Spleen (tissue), 11 donors: ENCODE data around the gene PRKACA. TPM values are rescaled to one million over a fixed set of nuclear protein-coding genes. Genes with fewer than 3 reads are reported as not detected.
"Not testable (repeated sequence)": the region's sequence is repeated elsewhere in the genome, so short reads cannot be mapped to it uniquely, and the experiment has no call there.

Experiments used
- DNase-seq: peaks from one replicate; pipeline ENCODE4 v3.0.0-alpha.2; 2020
- H3K27ac ChIP-seq, 8 donors: fragments of 200-600 bp; sonication (generic) in 7 of 8; 1 replicate in 4 of 8; 2 replicates in 4 of 8; pipeline versions ENCODE4 v1.5.0 to v1.8.0; 2016 to 2021; ENCODE audit warnings: inconsistent platforms in 4 of 8, mild to moderate bottlenecking in 4 of 8, moderate library complexity in 1 of 8
- H3K27me3 ChIP-seq, 7 donors: fragments of 200-600 bp; sonication (generic) in 6 of 7; replicated peaks in 1 of 7; 1 replicate in 4 of 7; 2 replicates in 3 of 7; pipeline versions ENCODE4 v1.5.0 to v1.8.0; 2016 to 2021; ENCODE audit warnings: inconsistent platforms in 3 of 7, mild to moderate bottlenecking in 1 of 7
- H3K36me3 ChIP-seq, 6 donors: fragments of 200-600 bp; sonication (generic) in 5 of 6; 1 replicate in 4 of 6; 2 replicates in 2 of 6; pipeline versions ENCODE4 v1.5.0 to v1.8.0; 2016 to 2021; ENCODE audit warnings: inconsistent platforms in 2 of 6
- H3K4me1 ChIP-seq, 6 donors: fragments of 200-600 bp; sonication (generic) in 5 of 6; 1 replicate in 3 of 6; 2 replicates in 3 of 6; pipeline versions ENCODE4 v1.5.0 to v1.8.0; 2016 to 2021; ENCODE audit warnings: inconsistent platforms in 3 of 6
- H3K4me3 ChIP-seq, 8 donors: fragments of 200-600 bp; sonication (generic) in 7 of 8; 1 replicate in 4 of 8; 2 replicates in 4 of 8; pipeline versions ENCODE4 v1.5.0 to v1.8.0; 2016 to 2021; ENCODE audit warnings: inconsistent platforms in 4 of 8, mild to moderate bottlenecking in 4 of 8, moderate library complexity in 2 of 8
- H3K9me3 ChIP-seq, 8 donors: fragments of 200-600 bp; sonication (generic) in 7 of 8; 1 replicate in 4 of 8; 2 replicates in 4 of 8; pipeline versions ENCODE4 v1.5.0 to v1.8.0; 2016 to 2021; ENCODE audit warnings: inconsistent platforms in 4 of 8
- CTCF ChIP-seq, 11 experiments: fragments of 200-600 bp in 7 of 11; fragments of 450-650 bp in 4 of 11; sonication (generic) in 4 of 11; IDR thresholded peaks in 8 of 11; conservative IDR thresholded peaks in 3 of 11; 1 replicate in 7 of 11; 2 replicates in 4 of 11; pipeline versions ENCODE4 v1.4.0 to v1.8.0; 2016 to 2021; ENCODE audit warnings: antibody characterized with exemption in 11 of 11, inconsistent platforms in 4 of 11, mild to moderate bottlenecking in 1 of 11
- POLR2A ChIP-seq, 3 donors: fragments of 450-650 bp; IDR thresholded peaks; one replicate each; pipeline ENCODE4 v1.5.1; 2017; ENCODE audit warnings: antibody characterized with exemption in 3 of 3, mild to moderate bottlenecking in 1 of 3
- POLR2AphosphoS5 ChIP-seq, 3 donors: sonication (generic); formaldehyde crosslinking; IDR thresholded peaks; one replicate each; pipeline ENCODE4 v1.5.1; 2017; ENCODE audit warnings: antibody characterized with exemption in 3 of 3
- WGBS, 5 donors: extraction: QIAGEN DNeasy Blood & Tissue Kit in 3 of 5; methylation state at CpG; one replicate each; pipeline versions ENCODE4 v1.1.5 to v1.1.7; 2013 to 2018; 5-methylcytosine and 5-hydroxymethylcytosine counted together
- intact Hi-C: fragments of 100-400 bp; cut with DNase I; formaldehyde crosslinking; loops from one replicate; pipeline ENCODE4 v1.15.0; 2023; ENCODE audit warnings: low total_unique reads
- polyA plus RNA-seq, 3 donors: library from polyadenylated mRNA; stranded (reverse); fragments of 200-250 nt; gene quantifications; one replicate each; pipeline ENCODE4 v1.2.1, GENCODE V29; 2013
- total RNA-seq, 7 donors: library from RNA; depleted of rRNA in 3 of 7; stranded (reverse); fragments of >200 nt in 3 of 7; fragmentation: NEBNext Ultra II Directional in 4 of 7; extraction: Animal tissue kit (Norgen Biotek cat#: 25700) in 4 of 7; gene quantifications; one replicate each; pipeline versions ENCODE4 v1.1.0 to v1.2.1, GENCODE V29; 2016 to 2021
- donor health status: healthy with polysubstance abuse.
- donor health status: DM: no; HTN: no; CAD: no; lungs with moderate emphysema.
- donor health status: DM: no; HTN: no; CAD: no.
- donor health status: Bipolar disorder and iron deficiency.
- donor health status: healthy.
- donor health status: DM: no; HTN: no; CAD: no.
- donor health status: DM: yes; HTN: yes; CAD: no.

Gene PRKACA
- total and polyA plus RNA-seq, 10 donors = 26.6 to 256 (median 109) TPM

- H3K9me3 ChIP-seq = no peaks in the 10 kb centered on the region
- peak overlapping the region; percentile 61 to 88 (median 78) for H3K27ac ChIP-seq
- H3K36me3 ChIP-seq = peaks cover 0 to 22% (median 0%) of the 10 kb centered on the region in 6 donors
- no peaks in the 10 kb centered on the region for H3K27me3 ChIP-seq
- no peak for DNase-seq
- peaks cover 23 to 58% (median 39%) of the 10 kb centered on the region in 6 donors for H3K4me1 ChIP-seq
- intact Hi-C loops = no loop called here
- peak overlapping the region in 1 of 8 donors; percentile 46 for H3K4me3 ChIP-seq
- WGBS, 5 donors = 60 to 72% (median 68%) methylated on average over 10 to 13 of the region's 13 CpGs
- TF ChIP-seq POLR2A (IDR thresholded peaks at IDR 0.05) = no peak
- no peak for TF ChIP-seq POLR2AphosphoS5 (IDR thresholded peaks at IDR 0.05)
- no peak for TF ChIP-seq CTCF (IDR thresholded peaks at IDR 0.05 in 8 of 11, conservative IDR thresholded peaks at IDR 0.05 in 3 of 11)
Observed at GRCh38 chr19:14148751-14149410, 31.3 kb upstream of the PRKACA start.

- Histone ChIP-seq H3K9me3 (no peaks in the 10 kb centered on the region), H3K27me3 (no peaks in the 10 kb centered on the region), H3K27ac (peak overlapping the region; percentile 15 to 88 (median 78)), H3K36me3 (peaks cover 0 to 21% (median 0%) of the 10 kb centered on the region in 6 donors), H3K4me3 (peak overlapping the region in 1 of 8 donors; percentile 6), H3K4me1 (peaks cover 23 to 58% (median 39%) of the 10 kb centered on the region in 6 donors)
- TF ChIP-seq POLR2AphosphoS5 (IDR thresholded peaks at IDR 0.05) (peak in 2 of 3 donors; percentile 47 to 59), POLR2A (IDR thresholded peaks at IDR 0.05) (no peak), CTCF (IDR thresholded peaks at IDR 0.05 in 8 of 11, conservative IDR thresholded peaks at IDR 0.05 in 3 of 11) (peak; percentile 38 to 84 (median 76))
- peak; percentile 88 for DNase-seq
- intact Hi-C loops = no loop called here
- 37 to 48% (median 46%) methylated on average over 18 to 20 of the region's 20 CpGs for WGBS, 5 donors
Observed at GRCh38 chr19:14147797-14148605, 30.4 kb upstream of the PRKACA start.

- DNase-seq = no peak
- H3K27me3 ChIP-seq = no peaks in the 10 kb centered on the region
- peak overlapping the region in 5 of 8 donors; percentile 43 to 83 (median 58) for H3K27ac ChIP-seq
- H3K4me3 ChIP-seq = no peak overlapping the region
- no peaks in the 10 kb centered on the region for H3K9me3 ChIP-seq
- intact Hi-C loops = no loop called here
- peaks cover 0 to 13% (median 0%) of the 10 kb centered on the region in 6 donors for H3K36me3 ChIP-seq
- WGBS, 5 donors = 57 to 74% (median 66%) methylated on average over 7 of the region's 7 CpGs
- peak in 1 of 3 donors; percentile 60 for TF ChIP-seq POLR2AphosphoS5 (IDR thresholded peaks at IDR 0.05)
- TF ChIP-seq CTCF (IDR thresholded peaks at IDR 0.05 in 8 of 11, conservative IDR thresholded peaks at IDR 0.05 in 3 of 11) = no peak
- peaks cover 23 to 59% (median 39%) of the 10 kb centered on the region in 6 donors for H3K4me1 ChIP-seq
Observed at GRCh38 chr19:14146789-14147216, 29.2 kb upstream of the PRKACA start.

- H3K4me3 ChIP-seq, intact Hi-C loops, H3K27me3 ChIP-seq, H3K36me3 ChIP-seq, DNase-seq, H3K9me3 ChIP-seq: not testable (repeated sequence)
- H3K4me1 ChIP-seq = peaks cover 23 to 61% (median 39%) of the 10 kb centered on the region in 6 donors
- H3K27ac ChIP-seq = peak overlapping the region in 5 of 8 donors; percentile 43 to 83 (median 58)
- 94 to 97% (median 94%) methylated on average over 10 of the region's 10 CpGs for WGBS, 5 donors
Observed at GRCh38 chr19:14146169-14146568, 28.6 kb upstream of the PRKACA start.
